Heart left ventricle (tissue), 16 donors: Measurements from ENCODE around the gene KIRREL3. TPM values are rescaled to one million over a fixed set of nuclear protein-coding genes. Genes with fewer than 3 reads are reported as not detected.

Experiments
- ATAC-seq, 4 donors: fragments of 200-7000 bp; cut with Tn5 transposase; one replicate each; pipeline ENCODE4 v1.9.1; 2020 to 2022; ENCODE audit warnings: moderate library complexity in 4 of 4, mild to moderate bottlenecking in 3 of 4, moderate number of reproducible peaks in 1 of 4
- DNase-seq, 5 donors: peaks; one replicate each; pipeline ENCODE4 v3.0.0-alpha.2; 2020
- H3K27ac ChIP-seq, 12 donors: fragments of 200-600 bp; sonication (generic) in 4 of 12; one replicate each; pipeline versions ENCODE4 v1.5.0 to v1.8.0; 2016 to 2022; ENCODE audit warnings: mild to moderate bottlenecking in 2 of 12
- H3K27me3 ChIP-seq, 9 donors: fragments of 200-600 bp; sonication (generic) in 2 of 9; one replicate each; pipeline versions ENCODE4 v1.5.1 to v1.8.0; 2016 to 2022; ENCODE audit warnings: mild to moderate bottlenecking in 3 of 9
- H3K36me3 ChIP-seq, 9 donors: fragments of 200-600 bp; sonication (generic) in 2 of 9; one replicate each; pipeline versions ENCODE4 v1.5.0 to v1.8.0; 2018 to 2022; ENCODE audit warnings: mild to moderate bottlenecking in 2 of 9
- H3K4me1 ChIP-seq, 12 donors: fragments of 200-600 bp; sonication (generic) in 4 of 12; one replicate each; pipeline versions ENCODE4 v1.5.0 to v1.8.0; 2016 to 2022; ENCODE audit warnings: mild to moderate bottlenecking in 3 of 12
- H3K4me3 ChIP-seq, 12 donors: fragments of 200-600 bp; sonication (generic) in 4 of 12; one replicate each; pipeline versions ENCODE4 v1.5.0 to v1.8.0; 2017 to 2022; ENCODE audit warnings: mild to moderate bottlenecking in 9 of 12, moderate library complexity in 4 of 12
- H3K9me3 ChIP-seq, 12 donors: fragments of 200-600 bp; sonication (generic) in 4 of 12; one replicate each; pipeline versions ENCODE4 v1.5.0 to v1.8.0; 2016 to 2022; ENCODE audit warnings: mild to moderate bottlenecking in 1 of 12
- CTCF ChIP-seq, 12 donors: fragments of 200-600 bp; sonication (generic) in 4 of 12; IDR thresholded peaks; one replicate each; pipeline versions ENCODE4 v1.5.0 to v1.8.0; 2018 to 2022; ENCODE audit warnings: antibody characterized with exemption in 12 of 12, mild to moderate bottlenecking in 5 of 12
- POLR2A ChIP-seq, 2 donors: fragments of 450-650 bp; IDR thresholded peaks; one replicate each; pipeline ENCODE4 v1.6.1; 2017; ENCODE audit warnings: antibody characterized with exemption in 2 of 2, mild to moderate bottlenecking in 2 of 2, moderate library complexity in 2 of 2
- WGBS, 4 donors: extraction: QIAGEN DNeasy Blood & Tissue Kit in 2 of 4; methylation state at CpG; one replicate each; pipeline versions ENCODE4 v1.1.5 to v1.1.7; 2013 to 2018; 5-methylcytosine and 5-hydroxymethylcytosine counted together
- intact Hi-C, 10 donors: fragments of 100-400 bp; cut with DNase I; formaldehyde crosslinking; loops; one replicate each; pipeline versions ENCODE4 v1.11.1 to v1.14.2; 2022
- polyA plus RNA-seq, 2 donors: library from polyadenylated mRNA; stranded (reverse); fragments of 200-250 nt; gene quantifications; one replicate each; pipeline ENCODE4 v1.2.3, GENCODE V29; 2013
- total RNA-seq, 9 donors: library from RNA; depleted of rRNA in 2 of 9; stranded (reverse); fragments of >200 nt in 2 of 9; fragmentation: NEBNext Ultra II Directional in 3 of 9; extraction: Animal tissue kit (Norgen Biotek cat#: 25700) in 3 of 9; gene quantifications; one replicate each; pipeline versions ENCODE4 v1.1.0 to v1.2.4, GENCODE V29; 2016 to 2023
- donor health status: ischemic (EF 13 %, LVEDD 7.1; RV severe dilation, severe dysfunction).
- donor health status: healthy with polysubstance abuse.
- donor health status: DM: no; HTN: yes; CAD: no.
- donor health status: DM: no; HTN: no; CAD: no.
- donor health status: ischemic (EF 25% LVEDD 6.9; RV normal size, moderate dysfunction).
- donor health status: ischemic (EF 25% LVEDD 5.7; RV mildly dilated, moderate dysfunction).
- donor health status: healthy.
- donor health status: DM: yes; HTN: yes; CAD: no.
- donor health status: ischemic (EF 35%, LVEDD 5.7; RV mildly dilated, moderate dysfunction).
- donor health status: nonischemic (EF 11% LVEDD 7.7; RV severe dilation, severe dysfunction).
- donor health status: DM: yes; HTN: yes; CAD: no.
- donor health status: PGD.
- donor health status: ischemic (EF 29% LVEDD 5.4; RV normal size, mild dysfunction).
- donor health status: nonischemic (EF 23%, LVEDD 6.1; RV moderate dilation, normal function).

KIRREL3 gene
- total and polyA plus RNA-seq, 11 donors, result 0.08 to 1.3 (median 0.27) TPM

- H3K36me3 ChIP-seq, result no peaks in the 10 kb centered on the region
- intact Hi-C loops, result loop anchor here in 1 of 10 donors (5.0 kb wide), 1 partner anchor 537 kb away; no protein-coding TSS in a partner anchor
- no peak for DNase-seq
- H3K4me1 ChIP-seq, result no peaks in the 10 kb centered on the region
- ATAC-seq, result no peak
- 81 to 86% (median 83%) methylated on average over 5 of the region's 5 CpGs for WGBS, 4 donors
- H3K9me3 ChIP-seq, result peaks cover 0 to 5% (median 0%) of the 10 kb centered on the region in 12 donors
- no peak overlapping the region for H3K27ac ChIP-seq
- H3K4me3 ChIP-seq, result no peak overlapping the region
- TF ChIP-seq CTCF (IDR thresholded peaks at IDR 0.05) (no peak), POLR2A (IDR thresholded peaks at IDR 0.05) (no peak)
- H3K27me3 ChIP-seq, result peaks cover 0 to 72% (median 5%) of the 10 kb centered on the region in 9 donors
These were observed 21.7 kb downstream of the KIRREL3 start for GRCh38 chr11:126978911-126979310.

- intact Hi-C loops, result loop anchor here in 1 of 10 donors (5.0 kb wide), 1 partner anchor 536 kb away; no protein-coding TSS in a partner anchor
These were observed 22.4 kb downstream of the KIRREL3 start for GRCh38 chr11:126978165-126978564.

GRCh38 chr11:126973051-126973450 is 27.5 kb downstream of the KIRREL3 start:
- no peak for TF ChIP-seq CTCF (IDR thresholded peaks at IDR 0.05)
- TF ChIP-seq POLR2A (IDR thresholded peaks at IDR 0.05), result no peak
- no peaks in the 10 kb centered on the region for H3K4me1 ChIP-seq
- no peaks in the 10 kb centered on the region for H3K36me3 ChIP-seq
- H3K9me3 ChIP-seq, result peaks cover 0 to 4% (median 0%) of the 10 kb centered on the region in 12 donors
- H3K4me3 ChIP-seq, result no peak overlapping the region
- ATAC-seq (no peak), DNase-seq (no peak)
- H3K27me3 ChIP-seq, result peaks cover 0 to 38% (median 12%) of the 10 kb centered on the region in 9 donors
- WGBS, 4 donors, result 78 to 82% (median 80%) methylated on average over 2 of the region's 2 CpGs
- H3K27ac ChIP-seq, result no peak overlapping the region
- intact Hi-C loops, result no loop called here

More at GRCh38 chr11:126978165-126978564, 22.4 kb downstream of the KIRREL3 start:
- H3K27ac ChIP-seq, result no peak overlapping the region
- no peaks in the 10 kb centered on the region for H3K36me3 ChIP-seq
- H3K9me3 ChIP-seq, result no peaks in the 10 kb centered on the region
- peaks cover 0 to 65% (median 5%) of the 10 kb centered on the region in 9 donors for H3K27me3 ChIP-seq
- 65 to 80% (median 73%) methylated on average over 3 of the region's 3 CpGs for WGBS, 4 donors
- ATAC-seq (no peak), DNase-seq (no peak)
- H3K4me1 ChIP-seq, result no peaks in the 10 kb centered on the region
- TF ChIP-seq POLR2A (IDR thresholded peaks at IDR 0.05) (no peak), CTCF (IDR thresholded peaks at IDR 0.05) (no peak)
- H3K4me3 ChIP-seq, result no peak overlapping the region

- Histone ChIP-seq H3K4me3 (no peak overlapping the region), H3K9me3 (peaks cover 0 to 4% (median 0%) of the 10 kb centered on the region in 12 donors), H3K4me1 (no peaks in the 10 kb centered on the region), H3K36me3 (no peaks in the 10 kb centered on the region), H3K27ac (no peak overlapping the region), H3K27me3 (peaks cover 0 to 45% (median 18%) of the 10 kb centered on the region in 9 donors)
- intact Hi-C loops, result no loop called here
- DNase-seq (no peak), ATAC-seq (no peak)
- no peak for TF ChIP-seq CTCF (IDR thresholded peaks at IDR 0.05)
- no peak for TF ChIP-seq POLR2A (IDR thresholded peaks at IDR 0.05)
- 73 to 77% (median 76%) methylated on average over 5 of the region's 5 CpGs for WGBS, 4 donors
These were observed 29.3 kb downstream of the KIRREL3 start for GRCh38 chr11:126971305-126971704.
